HG02623 (cell line): ENCODE data around the gene IZUMO1.

Source experiments
- ATAC-seq: cut with Tn5 transposase; IDR thresholded peaks from one replicate; pipeline ENCODE4 v1.9.1; 2021; ENCODE audit warnings: moderate library complexity; ENCODE audit not compliant: unreplicated experiment

IZUMO1 gene

DNA sequence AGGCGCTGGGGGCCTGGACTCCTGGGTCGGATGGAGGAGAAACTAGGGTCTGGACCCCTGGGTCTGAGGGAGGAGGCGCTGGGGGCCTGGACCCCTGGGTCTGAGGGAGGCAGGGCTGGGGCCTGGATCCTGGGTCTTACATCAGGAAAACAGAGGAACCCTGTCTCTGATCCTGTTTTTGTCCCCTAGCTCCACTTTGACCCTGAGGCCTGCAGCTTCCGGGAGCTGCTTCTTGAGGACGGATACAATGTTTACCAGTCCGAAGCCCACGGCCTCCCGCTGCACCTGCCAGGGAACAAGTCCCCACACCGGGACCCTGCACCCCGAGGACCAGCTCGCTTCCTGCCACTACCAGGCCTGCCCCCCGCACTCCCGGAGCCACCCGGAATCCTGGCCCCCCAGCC lies 11.0 kb upstream of the IZUMO1 start:
- ATAC-seq: no peak

DNA sequence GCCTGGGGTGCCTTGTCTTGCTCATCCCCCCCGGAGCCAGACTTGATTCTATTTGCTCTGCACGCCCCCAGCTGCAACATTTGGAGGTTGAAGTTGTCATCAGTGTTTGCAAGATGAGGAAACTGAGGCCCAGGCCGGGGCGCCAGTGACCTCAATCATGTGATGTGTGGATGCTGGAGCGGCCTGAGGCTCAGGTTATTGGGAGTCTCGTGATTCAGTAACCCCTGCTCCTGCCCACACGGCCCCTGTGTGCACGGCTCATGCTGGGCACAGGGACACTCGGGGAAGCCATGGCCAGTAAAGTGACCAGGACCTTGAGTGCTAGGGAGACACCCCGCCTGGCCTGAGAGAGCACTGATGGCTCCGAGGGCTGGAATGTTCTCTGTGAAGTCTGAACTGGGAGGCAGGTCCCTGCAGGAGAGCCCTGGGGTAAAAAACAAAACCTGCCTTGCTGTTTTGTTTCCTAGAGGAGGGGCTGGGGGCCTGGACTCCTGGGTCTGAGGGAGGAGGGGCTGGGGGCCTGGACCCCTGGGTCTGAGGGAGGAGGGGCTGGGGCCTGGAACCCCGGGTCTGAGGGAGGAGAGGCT lies 10.5 kb upstream of the IZUMO1 start:
- no peak for ATAC-seq

DNA sequence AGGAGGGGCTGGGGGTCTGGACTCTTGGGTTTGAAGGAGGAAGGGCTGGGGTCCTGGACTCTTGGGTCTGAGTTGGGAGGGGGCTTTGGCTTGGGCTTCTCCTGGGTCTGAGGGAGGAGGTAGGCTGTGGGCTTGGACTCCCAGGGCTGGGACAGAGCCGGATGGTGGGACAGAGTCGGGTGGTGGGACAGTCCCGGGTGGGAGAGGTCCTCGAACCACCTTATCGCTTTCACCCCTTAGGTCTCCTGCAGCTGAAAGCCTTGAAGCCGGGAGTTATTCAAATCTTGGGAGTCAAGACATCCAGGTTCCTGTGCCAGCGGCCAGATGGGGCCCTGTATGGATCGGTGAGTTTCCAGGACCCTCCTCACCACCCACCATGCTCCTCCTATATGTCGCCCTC lies 10.0 kb upstream of the IZUMO1 start:
- no peak for ATAC-seq

DNA sequence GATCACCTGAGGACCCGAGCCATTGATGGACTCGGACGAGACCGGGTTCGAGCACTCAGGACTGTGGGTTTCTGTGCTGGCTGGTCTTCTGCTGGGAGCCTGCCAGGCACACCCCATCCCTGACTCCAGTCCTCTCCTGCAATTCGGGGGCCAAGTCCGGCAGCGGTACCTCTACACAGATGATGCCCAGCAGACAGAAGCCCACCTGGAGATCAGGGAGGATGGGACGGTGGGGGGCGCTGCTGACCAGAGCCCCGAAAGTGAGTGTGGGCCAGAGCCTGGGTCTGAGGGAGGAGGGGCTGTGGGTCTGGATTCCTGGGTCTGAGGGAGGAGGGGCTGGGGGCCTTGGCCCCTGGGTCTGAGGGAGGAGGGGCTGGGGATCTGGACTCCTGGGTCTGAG lies 9.5 kb upstream of the IZUMO1 start:
- no peak for ATAC-seq

DNA sequence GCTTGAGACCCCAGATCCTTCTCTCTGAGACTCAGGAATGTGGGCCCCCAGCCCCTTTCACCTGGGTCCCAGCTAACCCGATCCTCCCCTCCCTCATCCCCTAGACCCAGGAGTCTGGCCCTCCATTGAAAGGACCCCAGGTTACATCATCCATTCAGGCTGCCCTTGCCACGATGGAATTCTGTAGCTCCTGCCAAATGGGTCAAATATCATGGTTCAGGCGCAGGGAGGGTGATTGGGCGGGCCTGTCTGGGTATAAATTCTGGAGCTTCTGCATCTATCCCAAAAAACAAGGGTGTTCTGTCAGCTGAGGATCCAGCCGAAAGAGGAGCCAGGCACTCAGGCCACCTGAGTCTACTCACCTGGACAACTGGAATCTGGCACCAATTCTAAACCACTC lies 9.1 kb upstream of the IZUMO1 start:
- no peak for ATAC-seq

DNA sequence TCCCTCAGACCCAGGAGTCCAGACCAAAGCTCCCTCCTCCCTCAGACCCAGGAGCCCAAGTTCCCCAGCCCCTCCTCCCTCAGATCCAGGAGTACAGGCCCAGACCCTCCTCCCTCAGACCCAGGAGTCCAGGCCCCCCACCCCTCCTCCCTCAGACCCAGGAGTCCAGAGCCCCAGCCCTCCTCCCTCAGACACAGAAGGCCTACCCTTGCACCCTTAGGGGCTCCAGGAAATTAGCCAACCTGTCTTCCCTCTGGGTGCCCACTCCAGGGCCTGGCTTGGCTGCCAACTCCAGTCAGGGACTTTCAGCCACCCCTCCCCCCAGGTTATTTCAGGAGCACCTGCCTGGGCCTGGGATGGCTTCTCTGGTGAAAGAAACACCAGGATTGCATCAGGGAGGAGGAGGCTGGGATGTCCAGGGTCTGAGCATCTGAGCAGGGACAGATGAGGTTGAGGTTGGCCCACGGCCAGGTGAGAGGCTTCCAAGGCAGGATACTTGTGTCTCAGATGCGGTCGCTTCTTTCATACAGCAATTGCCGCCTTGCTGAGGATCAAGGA lies 8.5 kb upstream of the IZUMO1 start, which contains the start of gene FGF21:
TSS of gene FGF21 (plus strand) at position 441 of the 558 bp plus-strand sequence. CDS start 713 bp downstream, outside the sequence.
- ATAC-seq: no peak

DNA sequence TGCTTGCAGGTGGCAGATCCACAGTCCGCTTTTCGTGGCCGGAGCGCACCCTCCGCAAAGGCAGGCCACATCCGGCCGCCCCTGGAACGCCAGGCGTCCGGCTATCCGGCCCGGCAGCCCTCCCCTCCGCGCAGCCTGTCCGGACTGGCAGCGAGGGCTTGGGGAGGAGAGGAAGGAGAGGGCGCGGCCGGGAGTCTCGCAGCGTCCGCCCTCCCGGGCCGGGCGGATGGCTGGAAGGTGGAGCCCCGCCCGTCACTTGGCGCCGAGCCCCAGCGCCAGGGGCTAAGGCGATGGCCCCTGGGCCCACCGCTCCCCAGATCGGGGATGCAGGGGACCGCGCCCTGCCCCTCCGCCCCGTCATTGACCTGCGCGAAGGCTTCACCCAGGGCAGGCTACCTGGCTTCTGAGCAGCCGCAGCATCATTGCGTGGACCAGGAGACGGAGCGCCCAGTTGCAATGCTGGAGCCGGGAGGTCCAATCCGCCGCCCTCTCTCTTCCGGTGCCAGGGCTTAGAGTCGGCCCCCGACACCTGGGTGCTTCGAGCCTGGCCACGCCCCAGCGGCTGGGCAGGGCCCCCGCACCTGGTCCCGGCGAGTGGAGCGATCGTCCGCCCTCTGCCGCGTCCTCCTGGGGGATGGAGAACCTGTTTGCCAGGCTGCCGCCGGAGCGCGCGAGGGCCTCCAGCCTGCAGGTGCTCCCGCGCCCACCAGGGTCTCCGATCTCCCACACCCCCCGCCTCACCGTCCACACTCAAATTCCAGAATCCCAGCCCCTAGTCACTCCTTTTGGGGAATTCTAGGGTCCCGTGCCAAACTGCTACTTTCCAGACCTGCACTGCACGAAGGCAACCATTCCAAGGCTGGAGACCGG lies 6.0 kb upstream of the IZUMO1 start, which contains the start of gene FUT1:
TSS of gene FUT1 (minus strand) at position 146 of the 870 bp plus-strand sequence. CDS start 1,360 bp downstream, outside the sequence.
- ATAC-seq: no peak

DNA sequence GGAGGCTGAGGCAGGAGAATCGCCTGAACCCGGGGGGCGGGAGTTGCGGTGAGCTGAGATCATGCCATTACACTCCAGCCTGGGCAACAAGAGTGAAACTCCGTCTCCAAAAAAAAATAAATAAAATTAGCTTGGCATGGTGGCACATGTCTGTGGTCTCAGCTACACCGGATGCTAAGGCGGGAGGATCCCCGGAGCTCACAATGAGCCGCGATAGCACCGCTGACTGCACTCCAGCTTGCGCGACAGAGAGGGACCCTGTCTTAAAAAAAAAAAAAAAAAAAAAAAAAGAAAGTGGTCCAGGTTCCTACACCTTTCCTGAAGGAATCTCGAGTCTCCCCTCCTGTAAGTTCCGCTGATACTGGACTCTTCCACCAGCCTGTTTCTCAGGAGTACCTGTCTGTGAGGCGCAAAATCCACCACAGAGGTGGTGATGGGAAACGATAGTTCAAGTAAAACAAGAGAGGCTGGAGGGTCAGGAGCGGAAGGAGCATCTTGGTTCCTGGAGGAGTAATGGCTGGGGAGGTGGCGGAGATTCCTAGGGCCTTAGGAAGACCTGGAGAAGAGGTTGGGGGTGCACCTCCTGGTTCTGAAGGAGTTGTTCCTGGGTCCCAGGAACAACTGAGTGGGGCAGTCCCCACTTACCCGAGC lies 5.3 kb upstream of the IZUMO1 start:
- ATAC-seq: no peak

DNA sequence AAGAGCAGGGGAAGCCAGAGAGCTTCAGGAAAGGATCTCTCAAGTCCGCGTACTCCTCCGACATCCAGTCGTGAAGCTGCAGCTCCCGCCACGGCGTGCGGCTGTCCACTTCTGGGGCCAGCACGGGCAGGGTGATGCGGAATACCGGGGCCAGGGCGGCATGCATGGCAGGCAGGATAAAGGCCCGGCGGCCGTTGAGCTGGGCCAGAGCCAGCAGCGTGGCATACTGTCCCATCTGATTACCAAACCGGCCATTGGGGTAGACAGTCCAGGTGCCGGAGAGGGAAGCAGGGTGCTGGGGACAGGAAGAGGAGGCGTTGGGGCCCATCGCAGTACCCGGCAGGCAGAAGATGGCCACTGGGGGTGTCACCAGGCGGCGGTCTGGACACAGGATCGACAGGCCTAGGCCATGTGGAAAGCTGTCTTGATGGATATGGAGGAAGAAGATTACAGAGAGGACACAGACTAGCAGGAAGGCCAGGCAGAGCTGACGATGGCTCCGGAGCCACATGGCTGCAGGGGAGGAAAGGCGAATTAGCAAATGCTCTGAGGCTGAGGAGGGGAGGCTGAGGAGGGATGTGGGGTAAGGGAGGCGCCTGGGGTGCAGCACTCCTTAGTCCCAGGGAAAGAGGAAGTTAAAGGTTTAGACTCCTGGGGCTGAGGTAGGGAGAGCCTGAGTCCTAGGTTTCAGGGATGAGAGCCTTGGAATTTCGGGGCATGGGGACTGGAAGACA lies 4.2 kb upstream of the IZUMO1 start:
- no peak for ATAC-seq

DNA sequence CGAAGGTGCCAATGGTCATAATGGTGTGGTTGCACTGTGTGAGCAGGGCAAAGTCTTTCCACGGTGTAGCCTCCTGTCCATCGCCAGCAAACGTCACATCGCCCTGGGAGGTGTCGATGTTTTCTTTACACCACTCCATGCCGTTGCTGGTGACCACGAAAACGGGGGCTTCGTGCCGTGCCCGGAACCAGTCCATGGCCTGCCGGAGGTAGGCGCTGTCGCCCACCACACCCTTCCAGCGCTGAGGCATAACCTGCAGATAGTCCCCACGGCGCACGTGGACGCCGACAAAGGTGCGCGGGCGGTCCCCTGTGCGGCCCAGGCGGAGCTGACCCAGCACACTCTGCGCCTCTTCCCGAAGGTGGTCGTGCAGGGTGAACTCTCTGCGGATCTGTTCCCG lies 3.6 kb upstream of the IZUMO1 start:
- ATAC-seq: no peak

DNA sequence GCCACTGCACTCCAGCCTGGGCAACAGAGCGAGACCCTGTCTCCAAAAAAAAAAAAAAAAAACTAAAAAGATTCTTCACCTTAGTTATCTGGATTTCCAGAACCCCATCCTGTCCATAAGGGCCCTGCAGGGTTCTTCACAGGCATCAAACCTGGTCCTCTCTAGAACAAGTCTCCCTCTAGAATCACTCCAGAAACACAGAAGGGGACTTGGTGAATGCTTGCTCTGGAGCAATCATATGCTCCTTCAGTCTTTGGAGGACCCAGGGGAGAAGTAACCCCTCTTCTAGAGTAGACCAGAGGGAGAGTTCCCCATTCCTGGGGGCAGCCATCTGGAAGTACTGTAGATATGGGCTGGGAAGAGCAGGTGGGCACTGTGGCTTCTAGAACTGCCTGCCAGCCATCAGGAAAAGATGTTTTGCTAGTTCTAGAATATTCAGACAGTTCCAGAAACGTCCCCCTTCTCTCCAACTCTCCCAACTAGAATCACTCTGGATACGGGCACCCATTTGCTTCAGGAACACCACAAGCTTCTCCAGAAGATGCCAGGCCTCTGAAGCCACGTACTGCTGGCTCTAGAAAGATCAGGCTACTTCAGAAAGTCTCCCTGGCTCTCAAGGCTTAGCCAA lies 3.0 kb upstream of the IZUMO1 start:
- no peak for ATAC-seq

DNA sequence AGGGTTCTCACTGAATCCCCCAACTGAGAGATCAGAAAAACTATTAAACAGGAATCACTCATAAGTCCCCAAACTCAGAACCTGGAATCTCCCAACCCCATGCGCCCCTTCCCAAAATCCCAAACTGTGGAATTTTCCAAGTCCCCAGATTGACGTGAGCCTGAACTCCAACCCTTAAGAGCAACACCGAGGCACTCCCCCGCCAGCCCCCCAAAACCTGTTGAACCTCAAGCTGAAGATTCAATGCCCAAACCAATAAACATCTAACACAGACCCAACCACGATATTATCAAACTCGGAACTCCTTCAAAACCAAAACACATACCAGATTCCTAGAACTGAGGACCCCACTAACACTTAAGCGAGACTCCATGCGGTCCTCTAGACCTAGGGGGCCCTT lies 599 bp downstream of the IZUMO1 start:
- no peak for ATAC-seq

DNA sequence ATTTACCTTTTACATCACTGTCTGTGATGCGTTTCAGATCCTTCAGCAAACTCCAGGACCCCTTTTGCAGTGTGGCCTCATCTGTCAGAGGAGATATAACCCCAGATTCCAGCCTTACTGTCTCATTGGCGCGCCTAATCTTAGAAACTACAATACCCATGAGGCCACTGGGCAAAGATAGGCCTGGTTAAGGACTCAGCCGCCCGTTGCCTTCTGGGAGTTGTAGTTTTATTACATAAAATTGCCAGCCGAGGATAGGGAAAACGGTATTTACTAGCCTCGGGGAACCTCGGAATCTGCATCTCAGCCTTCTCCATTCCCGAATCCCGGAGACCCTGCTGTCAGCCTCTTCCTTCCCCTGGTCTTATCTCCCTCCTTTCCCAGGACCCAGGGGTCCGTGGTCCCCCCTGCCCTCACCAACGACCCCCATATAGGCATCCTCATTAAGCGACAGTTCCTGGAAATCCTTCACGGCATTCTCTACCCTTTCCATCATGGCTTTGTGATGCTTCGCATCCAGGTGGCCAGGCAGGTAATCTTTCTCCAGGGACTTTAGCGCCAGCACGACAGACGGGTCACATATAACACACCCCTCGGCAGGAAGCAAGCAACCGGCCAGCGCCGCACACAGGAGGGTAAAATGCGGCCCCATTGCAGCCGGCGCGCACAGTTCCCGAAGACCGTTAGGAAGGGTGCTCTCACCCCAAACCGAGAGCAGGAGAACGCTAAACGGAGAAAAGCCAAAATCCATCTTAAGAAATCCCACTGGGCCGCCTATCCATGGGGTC lies 1.3 kb downstream of the IZUMO1 start:
- no peak for ATAC-seq

DNA sequence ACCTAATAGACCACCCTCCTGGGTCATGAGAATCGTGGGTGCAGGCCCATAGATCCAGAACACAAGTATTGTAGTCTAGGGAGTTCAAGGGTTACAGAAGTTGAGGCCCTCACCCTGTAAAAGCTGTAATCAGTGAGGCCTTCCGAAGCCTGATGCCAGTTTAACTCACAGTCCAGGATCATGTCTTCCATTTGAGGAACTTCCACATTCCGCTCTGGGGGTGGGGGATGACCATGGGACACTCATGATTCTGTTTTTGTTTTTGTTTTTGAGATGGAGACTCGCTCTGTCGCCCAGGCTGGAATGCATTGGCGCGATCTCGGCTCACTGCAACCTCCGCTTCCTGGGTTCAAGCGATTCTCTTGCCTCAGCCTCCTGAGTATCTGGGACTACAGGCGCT lies 4.6 kb downstream of the IZUMO1 start:
- no peak for ATAC-seq

DNA sequence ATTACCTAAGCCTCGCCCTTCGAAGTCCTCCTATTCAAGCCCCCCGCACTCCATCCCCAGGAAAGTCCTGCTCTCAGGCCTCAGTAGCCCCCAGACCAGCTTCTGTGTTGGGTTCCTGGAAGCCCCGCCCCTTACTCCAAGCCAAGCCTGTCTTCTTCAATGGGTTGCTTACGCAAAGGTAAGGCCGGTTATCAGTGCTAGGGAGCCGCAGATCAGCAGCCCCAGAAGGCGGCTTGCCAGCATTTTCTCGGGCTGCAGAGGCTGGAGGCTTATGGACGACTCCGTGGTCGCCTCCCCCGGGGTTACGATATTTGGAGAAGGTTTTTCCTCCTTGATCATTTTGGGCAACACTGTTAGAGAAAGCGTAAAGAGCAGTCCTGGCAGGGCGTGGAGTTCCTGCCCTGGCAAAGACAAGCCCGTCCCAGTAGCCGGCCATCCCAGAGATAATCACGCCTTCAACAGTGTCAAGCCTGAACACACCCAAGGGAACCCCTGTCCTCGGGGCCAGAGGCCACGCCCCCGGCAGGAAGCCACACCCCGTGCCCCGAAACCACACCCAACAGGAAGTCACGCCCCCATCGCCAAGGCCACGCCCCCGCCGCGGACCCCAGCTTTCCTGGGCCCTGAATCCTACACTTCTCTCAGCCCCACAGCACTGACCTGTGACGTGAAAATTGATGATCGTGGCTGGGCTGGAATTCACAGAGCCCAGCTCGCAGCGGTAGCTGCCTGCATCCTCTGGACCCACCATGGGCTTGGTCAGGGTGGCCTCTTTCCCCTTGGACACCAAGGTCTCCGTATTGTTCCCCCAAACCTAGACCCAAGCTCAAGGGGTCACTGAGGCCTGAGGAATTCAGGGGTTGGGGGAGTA lies 5.3 kb downstream of the IZUMO1 start:
- ATAC-seq: no peak

DNA sequence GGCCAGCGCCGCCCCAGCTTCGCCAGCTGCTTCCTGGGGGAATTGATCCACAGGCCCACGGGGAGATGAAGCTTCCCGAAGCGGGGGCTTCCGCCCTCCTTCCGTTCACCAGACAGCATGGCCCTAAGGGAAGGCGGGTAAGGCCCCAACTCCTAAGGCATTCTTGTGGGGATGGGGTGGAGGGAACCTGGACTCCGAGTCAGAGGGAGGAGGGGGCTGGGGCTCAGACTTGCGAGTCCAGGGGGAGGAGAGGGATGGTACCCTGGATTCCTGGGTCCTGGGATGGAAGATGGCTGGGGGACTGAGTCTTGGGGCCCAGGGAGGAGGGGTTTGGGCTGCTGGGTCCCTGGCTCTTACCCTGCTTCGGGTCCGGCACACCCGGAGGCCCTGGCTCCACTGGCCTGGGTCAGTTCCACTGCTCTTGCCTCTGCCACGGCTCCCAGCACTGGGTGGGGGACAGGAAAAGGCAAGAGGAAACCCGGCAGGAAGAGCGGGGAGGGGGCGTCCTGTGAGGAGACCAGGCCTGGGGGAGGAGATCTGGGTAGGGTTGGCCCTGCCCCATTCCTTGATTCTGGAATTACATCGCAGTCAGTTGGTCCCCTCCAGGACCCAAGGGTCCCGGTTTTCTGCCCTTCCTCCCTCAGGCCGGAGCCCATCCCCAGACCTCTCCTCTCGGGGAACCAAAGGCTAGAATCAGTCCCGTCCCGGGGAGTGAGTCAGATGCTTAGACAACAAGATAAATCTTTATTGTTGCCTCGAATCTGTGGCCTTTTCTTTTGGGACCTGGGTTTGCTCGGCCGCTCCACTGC lies 6.3 kb downstream of the IZUMO1 start, which contains the start of gene RASIP1:
TSS of gene RASIP1 (minus strand) at position 447 of the 809 bp plus-strand sequence. CDS start at position 119, 328 bp downstream.
- no peak for ATAC-seq

DNA sequence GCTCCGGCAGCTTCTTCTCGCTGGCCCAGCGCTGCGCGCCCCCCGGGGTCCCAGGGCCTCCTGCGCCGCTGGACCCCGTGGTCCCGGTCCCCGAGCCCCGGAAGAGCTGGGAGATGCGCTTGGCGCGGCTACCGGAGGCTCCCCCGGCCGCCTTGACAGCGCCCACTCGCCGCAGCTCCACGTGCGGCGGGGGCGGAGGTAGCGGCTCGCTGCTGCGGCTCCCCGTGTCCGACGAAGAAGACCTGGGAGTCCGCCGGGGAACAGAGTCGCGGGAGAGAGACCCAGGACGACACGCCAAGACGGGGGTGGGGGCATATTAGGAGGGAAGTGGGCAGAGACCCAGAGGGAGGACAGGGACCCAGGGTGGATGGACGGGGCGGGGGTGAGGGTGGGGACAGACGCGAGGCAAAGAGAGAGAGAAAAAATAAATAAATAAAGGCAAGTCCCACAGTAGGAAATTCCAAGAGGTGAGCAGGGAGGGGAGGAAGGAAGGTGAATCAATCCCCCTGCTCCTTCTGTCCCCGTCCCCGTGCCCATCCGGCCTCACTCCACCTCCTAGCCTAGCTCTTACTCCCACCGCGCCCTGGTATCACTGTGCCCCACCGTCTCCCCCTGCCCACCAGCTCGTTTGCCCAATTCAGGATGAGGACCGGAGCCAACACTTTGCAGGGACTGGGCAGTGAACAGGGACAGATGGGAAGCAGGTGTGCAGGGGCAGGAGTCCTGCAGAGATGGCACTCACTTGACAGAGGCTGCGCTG lies 7.1 kb downstream of the IZUMO1 start:
- no peak for ATAC-seq
